Heart left ventricle (tissue), 16 donors: ENCODE results near the gene CETN1. TPM values are rescaled to one million over a fixed set of nuclear protein-coding genes. Genes with fewer than 3 reads are reported as not detected.

Experiments
- ATAC-seq, 4 donors: fragments of 200-7000 bp; cut with Tn5 transposase; one replicate each; pipeline ENCODE4 v1.9.1; 2020 to 2022; ENCODE audit warnings: moderate library complexity in 4 of 4, mild to moderate bottlenecking in 3 of 4, moderate number of reproducible peaks in 1 of 4
- DNase-seq, 5 donors: peaks; one replicate each; pipeline ENCODE4 v3.0.0-alpha.2; 2020
- H3K27ac ChIP-seq, 12 donors: fragments of 200-600 bp; sonication (generic) in 4 of 12; one replicate each; pipeline versions ENCODE4 v1.5.0 to v1.8.0; 2016 to 2022; ENCODE audit warnings: mild to moderate bottlenecking in 2 of 12
- H3K27me3 ChIP-seq, 9 donors: fragments of 200-600 bp; sonication (generic) in 2 of 9; one replicate each; pipeline versions ENCODE4 v1.5.1 to v1.8.0; 2016 to 2022; ENCODE audit warnings: mild to moderate bottlenecking in 3 of 9
- H3K36me3 ChIP-seq, 9 donors: fragments of 200-600 bp; sonication (generic) in 2 of 9; one replicate each; pipeline versions ENCODE4 v1.5.0 to v1.8.0; 2018 to 2022; ENCODE audit warnings: mild to moderate bottlenecking in 2 of 9
- H3K4me1 ChIP-seq, 12 donors: fragments of 200-600 bp; sonication (generic) in 4 of 12; one replicate each; pipeline versions ENCODE4 v1.5.0 to v1.8.0; 2016 to 2022; ENCODE audit warnings: mild to moderate bottlenecking in 3 of 12
- H3K4me3 ChIP-seq, 12 donors: fragments of 200-600 bp; sonication (generic) in 4 of 12; one replicate each; pipeline versions ENCODE4 v1.5.0 to v1.8.0; 2017 to 2022; ENCODE audit warnings: mild to moderate bottlenecking in 9 of 12, moderate library complexity in 4 of 12
- H3K9me3 ChIP-seq, 12 donors: fragments of 200-600 bp; sonication (generic) in 4 of 12; one replicate each; pipeline versions ENCODE4 v1.5.0 to v1.8.0; 2016 to 2022; ENCODE audit warnings: mild to moderate bottlenecking in 1 of 12
- CTCF ChIP-seq, 12 donors: fragments of 200-600 bp; sonication (generic) in 4 of 12; IDR thresholded peaks; one replicate each; pipeline versions ENCODE4 v1.5.0 to v1.8.0; 2018 to 2022; ENCODE audit warnings: antibody characterized with exemption in 12 of 12, mild to moderate bottlenecking in 5 of 12
- POLR2A ChIP-seq, 2 donors: fragments of 450-650 bp; IDR thresholded peaks; one replicate each; pipeline ENCODE4 v1.6.1; 2017; ENCODE audit warnings: antibody characterized with exemption in 2 of 2, mild to moderate bottlenecking in 2 of 2, moderate library complexity in 2 of 2
- WGBS, 4 donors: extraction: QIAGEN DNeasy Blood & Tissue Kit in 2 of 4; methylation state at CpG; one replicate each; pipeline versions ENCODE4 v1.1.5 to v1.1.7; 2013 to 2018; 5-methylcytosine and 5-hydroxymethylcytosine counted together
- intact Hi-C, 10 donors: fragments of 100-400 bp; cut with DNase I; formaldehyde crosslinking; loops; one replicate each; pipeline versions ENCODE4 v1.11.1 to v1.14.2; 2022
- polyA plus RNA-seq, 2 donors: library from polyadenylated mRNA; stranded (reverse); fragments of 200-250 nt; gene quantifications; one replicate each; pipeline ENCODE4 v1.2.3, GENCODE V29; 2013
- total RNA-seq, 9 donors: library from RNA; depleted of rRNA in 2 of 9; stranded (reverse); fragments of >200 nt in 2 of 9; fragmentation: NEBNext Ultra II Directional in 3 of 9; extraction: Animal tissue kit (Norgen Biotek cat#: 25700) in 3 of 9; gene quantifications; one replicate each; pipeline versions ENCODE4 v1.1.0 to v1.2.4, GENCODE V29; 2016 to 2023
- donor health status: ischemic (EF 13 %, LVEDD 7.1; RV severe dilation, severe dysfunction).
- donor health status: healthy with polysubstance abuse.
- donor health status: DM: no; HTN: yes; CAD: no.
- donor health status: DM: no; HTN: no; CAD: no.
- donor health status: ischemic (EF 25% LVEDD 6.9; RV normal size, moderate dysfunction).
- donor health status: ischemic (EF 25% LVEDD 5.7; RV mildly dilated, moderate dysfunction).
- donor health status: healthy.
- donor health status: DM: yes; HTN: yes; CAD: no.
- donor health status: ischemic (EF 35%, LVEDD 5.7; RV mildly dilated, moderate dysfunction).
- donor health status: nonischemic (EF 11% LVEDD 7.7; RV severe dilation, severe dysfunction).
- donor health status: DM: yes; HTN: yes; CAD: no.
- donor health status: PGD.
- donor health status: ischemic (EF 29% LVEDD 5.4; RV normal size, mild dysfunction).
- donor health status: nonischemic (EF 23%, LVEDD 6.1; RV moderate dilation, normal function).

CETN1 gene
- total and polyA plus RNA-seq, 11 donors = not detected

GRCh38 chr18:573385-573784 is 6.8 kb upstream of the CETN1 start:
- H3K4me1 ChIP-seq = peaks cover 0 to 25% (median 0%) of the 10 kb centered on the region in 12 donors
- no peaks in the 10 kb centered on the region for H3K27me3 ChIP-seq
- no peak overlapping the region for H3K4me3 ChIP-seq
- H3K9me3 ChIP-seq = no peaks in the 10 kb centered on the region
- WGBS, 4 donors = 57 to 67% (median 60%) methylated on average over 1 of the region's 1 CpG
- DNase-seq (no peak), ATAC-seq (no peak)
- TF ChIP-seq POLR2A (IDR thresholded peaks at IDR 0.05) = no peak
- TF ChIP-seq CTCF (IDR thresholded peaks at IDR 0.05) = no peak
- no peaks in the 10 kb centered on the region for H3K36me3 ChIP-seq
- H3K27ac ChIP-seq = no peak overlapping the region
- intact Hi-C loops = loop anchor here in 1 of 10 donors (10.0 kb wide), 1 partner anchor 99 kb away; no protein-coding TSS in a partner anchor

DNA sequence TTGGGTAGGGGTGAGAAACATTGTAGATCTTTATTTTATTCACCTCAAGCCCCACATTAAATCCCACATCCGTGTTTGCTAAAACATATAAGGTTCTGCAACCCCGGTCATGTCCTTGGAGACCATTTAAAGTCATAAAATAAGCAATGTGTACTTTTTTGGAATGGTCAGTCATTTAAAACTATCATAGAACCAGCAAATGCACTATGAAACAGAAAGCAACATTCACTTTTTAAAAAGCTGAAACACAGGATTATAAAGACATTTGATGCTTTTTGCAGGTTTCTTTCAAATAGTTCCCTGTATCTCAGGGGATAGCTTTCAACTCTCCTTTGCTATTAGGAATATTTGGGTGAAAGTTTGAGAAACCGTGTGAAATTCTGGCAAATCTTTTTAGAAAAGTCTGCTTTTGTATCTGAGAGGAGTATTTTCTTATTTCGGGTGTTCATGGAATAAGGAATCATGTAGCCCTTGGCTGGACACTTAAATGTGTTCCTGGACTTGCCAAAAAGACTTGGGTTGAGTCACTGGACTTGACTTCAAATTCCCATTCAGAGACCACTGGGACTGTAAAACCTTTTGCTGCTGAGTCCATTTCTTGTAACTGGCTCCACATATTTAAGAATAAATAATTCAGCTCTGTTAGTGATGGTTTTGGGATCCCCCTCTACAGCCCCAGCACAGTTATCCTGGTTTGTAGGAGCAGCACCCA is 5.9 kb upstream of the CETN1 start:
- 58 to 73% (median 61%) methylated on average over 4 of the region's 4 CpGs for WGBS, 4 donors
- intact Hi-C loops = loop anchor here in 1 of 10 donors (10.0 kb wide), 1 partner anchor 100 kb away; no protein-coding TSS in a partner anchor
- TF ChIP-seq POLR2A (IDR thresholded peaks at IDR 0.05) = no peak
- no peak for TF ChIP-seq CTCF (IDR thresholded peaks at IDR 0.05)
- ATAC-seq = no peak
- Histone ChIP-seq H3K9me3 (no peaks in the 10 kb centered on the region), H3K27me3 (no peaks in the 10 kb centered on the region), H3K27ac (peak overlapping the region in 2 of 12 donors; percentile 3 to 24), H3K4me1 (peaks cover 0 to 25% (median 0%) of the 10 kb centered on the region in 12 donors), H3K36me3 (no peaks in the 10 kb centered on the region), H3K4me3 (no peak overlapping the region)
- DNase-seq = no peak

DNA sequence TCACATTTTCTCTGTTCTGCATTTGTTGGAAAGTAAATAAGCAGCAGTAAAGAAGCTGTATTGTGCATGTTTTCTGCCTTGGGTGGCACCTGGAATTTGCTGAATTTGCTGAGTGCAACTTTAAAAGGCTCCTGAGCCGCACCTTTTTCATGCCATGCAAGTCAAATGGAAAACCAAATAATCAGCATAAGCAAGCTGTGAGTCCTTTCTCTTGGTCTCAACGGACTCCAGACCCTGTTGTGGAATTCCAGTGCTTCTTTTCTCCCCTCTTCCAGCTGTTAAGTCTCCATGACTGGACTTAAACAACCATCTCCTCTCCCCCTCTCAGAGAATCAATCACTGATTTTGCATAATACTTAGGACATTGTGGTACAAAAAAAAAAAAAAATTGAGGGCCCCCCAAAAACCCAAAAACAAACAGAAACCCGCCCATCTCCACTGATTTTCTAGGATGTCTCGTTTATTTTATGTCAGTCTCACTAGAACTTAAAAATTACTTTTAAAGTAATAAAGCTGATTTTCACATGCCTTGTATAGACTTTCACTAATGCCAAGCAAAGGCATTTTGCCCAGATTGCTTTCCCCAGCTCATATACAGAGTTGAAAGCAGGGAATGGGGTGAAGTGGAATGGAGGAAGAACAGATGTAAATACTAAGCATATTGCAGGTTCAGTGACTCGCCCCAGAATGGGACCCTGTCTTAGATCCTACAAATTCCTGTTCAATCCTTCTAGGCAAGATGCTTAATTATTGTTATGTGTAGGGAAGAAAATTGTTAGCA is 5.1 kb upstream of the CETN1 start:
- Histone ChIP-seq H3K27ac (no peak overlapping the region), H3K4me3 (no peak overlapping the region), H3K4me1 (peaks cover 0 to 25% (median 0%) of the 10 kb centered on the region in 12 donors), H3K36me3 (no peaks in the 10 kb centered on the region), H3K9me3 (no peaks in the 10 kb centered on the region), H3K27me3 (no peaks in the 10 kb centered on the region)
- DNase-seq = no peak
- no peak for TF ChIP-seq POLR2A (IDR thresholded peaks at IDR 0.05)
- TF ChIP-seq CTCF (IDR thresholded peaks at IDR 0.05) = no peak
- no peak for ATAC-seq
- intact Hi-C loops = loop anchor here in 1 of 10 donors (10.0 kb wide), 1 partner anchor 100 kb away; no protein-coding TSS in a partner anchor
- WGBS, 4 donors = 63 to 70% (median 68%) methylated on average over 5 of the region's 5 CpGs

DNA sequence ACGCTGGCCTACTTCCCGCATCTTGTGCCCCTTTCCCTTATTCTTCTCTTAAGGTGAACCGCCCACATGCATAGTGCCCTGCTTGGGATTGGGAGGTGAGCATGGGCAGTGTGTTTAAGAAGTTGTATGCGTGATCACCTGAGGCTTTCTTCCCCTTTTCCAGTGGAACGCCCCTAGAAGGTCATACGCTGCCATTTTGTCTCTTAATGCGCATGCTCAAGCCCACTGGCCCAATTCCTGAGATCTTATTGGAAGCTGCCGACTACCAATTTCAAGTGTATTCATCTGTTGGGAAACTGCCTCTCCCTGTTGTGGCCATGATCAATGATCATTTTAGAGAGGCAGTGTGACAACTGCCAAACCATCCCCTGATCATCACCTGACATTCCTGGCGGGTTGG is 3.3 kb upstream of the CETN1 start:
- H3K36me3 ChIP-seq = no peaks in the 10 kb centered on the region
- no peak overlapping the region for H3K4me3 ChIP-seq
- DNase-seq (no peak), ATAC-seq (no peak)
- H3K27ac ChIP-seq = no peak overlapping the region
- H3K9me3 ChIP-seq = no peaks in the 10 kb centered on the region
- H3K4me1 ChIP-seq = peaks cover 0 to 25% (median 0%) of the 10 kb centered on the region in 12 donors
- intact Hi-C loops = loop anchor here in 1 of 10 donors (10.0 kb wide), 1 partner anchor 102 kb away; no protein-coding TSS in a partner anchor
- no peak for TF ChIP-seq POLR2A (IDR thresholded peaks at IDR 0.05)
- no peak for TF ChIP-seq CTCF (IDR thresholded peaks at IDR 0.05)
- 95 to 99% (median 97%) methylated on average over 9 of the region's 9 CpGs for WGBS, 4 donors
- H3K27me3 ChIP-seq = no peaks in the 10 kb centered on the region
